K562 (cell line): Measurements from ENCODE around the gene CHST1. TPM values are rescaled to one million over a fixed set of nuclear protein-coding genes. Genes with fewer than 3 reads are reported as not detected.

Source experiments
- ATAC-seq: fragments of 200-7000 bp; cut with Tn5 transposase; 3 replicates; pipeline ENCODE4 v1.9.1; 2020; ENCODE audit warnings: moderate library complexity
- BruUV-seq: library from RNA; stranded (reverse); fragments of 400-500 nt; replicated peaks from 2 replicates; lab custom pipeline; 2021; lab: Mats Ljungman, UMichigan
- CTCF ChIA-PET: fragments of 300-600 bp; formaldehyde crosslinking; extraction: SDS; loops from one replicate; lab custom pipeline; 2021; ENCODE audit warnings: low intra/inter-chr PET ratio; lab: Yijun Ruan, JAX
- POLR2A ChIA-PET: fragments of 300-600, 350-650 bp; sonication (Branson Sonifier 250); formaldehyde crosslinking; extraction: SDS; loops from one replicate; lab custom pipeline; 2021; ENCODE audit warnings: antibody characterized with exemption, inconsistent platforms; lab: Yijun Ruan, JAX
- DNase-seq, 4 experiments: peaks; one replicate each; pipeline versions ENCODE4 v3.0.0 to v3.0.0-alpha.2; 2011 to 2018; ENCODE audit warnings: low spot score in 3 of 4, mixed read lengths in 3 of 4; ENCODE audit errors: extremely low read depth in 1 of 4
- FAIRE-seq: peaks from 2 replicates; lab custom pipeline; 2011; peaks lifted over from hg19 to GRCh38; lab: Jason Lieb, UNC
- H2AFZ ChIP-seq: 2 replicates; pipeline ENCODE4 v1.6.0; 2011; ENCODE audit warnings: low read depth, low read length, control low read depth, inconsistent platforms
- H3K27ac ChIP-seq: fragments of 200-600 bp; 3 replicates; pipeline ENCODE4 v1.8.0; 2011; ENCODE audit warnings: low read depth, mild to moderate bottlenecking, control low read depth, inconsistent platforms, low read length, moderate library complexity, mixed read lengths; ENCODE audit errors: extremely low read depth
- H3K27me3 ChIP-seq, 2 experiments: fragments of 300-600 bp in 1 of 2; 2 replicates in 1 of 2; 3 replicates in 1 of 2; pipeline versions ENCODE4 v1.6.0 to v1.8.0; 2011; ENCODE audit warnings: inconsistent platforms in 2 of 2, low read length in 2 of 2, mild to moderate bottlenecking in 1 of 2, mixed read lengths in 1 of 2, moderate library complexity in 1 of 2; ENCODE audit not compliant: control insufficient read depth in 2 of 2, insufficient read depth in 2 of 2
- H3K36me3 ChIP-seq: fragments of 300-600 bp; 3 replicates; pipeline ENCODE4 v1.8.0; 2011; ENCODE audit warnings: mild to moderate bottlenecking, low read length, inconsistent platforms; ENCODE audit not compliant: control insufficient read depth, insufficient read depth
- H3K4me1 ChIP-seq, 2 experiments: fragments of 200-600 bp in 1 of 2; replicated peaks in 1 of 2; 2 replicates in 1 of 2; 3 replicates in 1 of 2; pipeline versions ENCODE4 v1.5.1 to v1.8.0; 2011; ENCODE audit warnings: inconsistent platforms in 2 of 2, low read length in 2 of 2, mild to moderate bottlenecking in 1 of 2, mixed read lengths in 1 of 2, moderate library complexity in 1 of 2; ENCODE audit not compliant: control insufficient read depth in 2 of 2, insufficient read depth in 2 of 2
- H3K4me2 ChIP-seq: 2 replicates; pipeline ENCODE4 v1.6.1; 2011; ENCODE audit warnings: low read length, control low read depth, inconsistent platforms, mixed read lengths; ENCODE audit not compliant: insufficient read depth
- H3K4me3 ChIP-seq: fragments of 200-600 bp; sonication (generic), shearing (Covaris generic); 2 replicates; pipeline ENCODE4 v1.5.1; 2016; ENCODE audit warnings: control low read depth, inconsistent platforms
- H3K79me2 ChIP-seq: fragments of 200-600 bp; 3 replicates; pipeline ENCODE4 v1.8.0; 2011; ENCODE audit warnings: low read length, inconsistent platforms; ENCODE audit not compliant: control insufficient read depth, insufficient read depth
- H3K9ac ChIP-seq, 2 experiments: 2 replicates each; pipeline versions ENCODE4 v1.6.0 to v1.6.1; 2011; ENCODE audit warnings: low read depth in 2 of 2, low read length in 2 of 2, control low read depth in 1 of 2, inconsistent platforms in 1 of 2, mild to moderate bottlenecking in 1 of 2, mixed read lengths in 1 of 2; ENCODE audit not compliant: insufficient read depth in 1 of 2
- H3K9me1 ChIP-seq: one replicate; pipeline ENCODE4 v1.6.0; 2011; ENCODE audit warnings: inconsistent platforms, mild to moderate bottlenecking, low read length, moderate library complexity; ENCODE audit not compliant: control insufficient read depth, insufficient read depth
- H3K9me3 ChIP-seq: replicated peaks from 2 replicates; pipeline ENCODE4 v1.5.1; 2011; ENCODE audit warnings: low read depth, low read length, inconsistent platforms; ENCODE audit not compliant: control insufficient read depth, insufficient read depth
- H4K20me1 ChIP-seq: replicated peaks from 2 replicates; pipeline ENCODE4 v1.6.1; 2011; ENCODE audit warnings: low read length, inconsistent platforms, mixed read lengths; ENCODE audit not compliant: control insufficient read depth, insufficient read depth
- ATF4 ChIP-seq: fragments of 450-650 bp; formaldehyde crosslinking; IDR thresholded peaks from 2 replicates; pipeline ENCODE4 v1.4.0; 2022; ENCODE audit warnings: mild to moderate bottlenecking, moderate library complexity
- CHD2 ChIP-seq: IDR thresholded peaks from 2 replicates; pipeline ENCODE4 v1.6.1; 2011; ENCODE audit warnings: low read depth, low read length
- ETV1 ChIP-seq: fragments of 450-650 bp; conservative IDR thresholded peaks from 2 replicates; pipeline ENCODE4 v1.6.1; 2016; ENCODE audit warnings: missing genetic modification characterization, control low read depth, low read depth, missing compliant biosample characterization
- FOS ChIP-seq: IDR thresholded peaks from 3 replicates; pipeline ENCODE4 v1.6.1; 2011; ENCODE audit not compliant: insufficient read length; ENCODE audit errors: extremely low read depth
- HLTF ChIP-seq: fragments of 450-650 bp; IDR thresholded peaks from 2 replicates; pipeline ENCODE4 v1.6.1; 2016
- KDM1A ChIP-seq, 2 experiments: fragments of 450-650 bp; IDR thresholded peaks; 2 replicates each; pipeline ENCODE4 v1.6.1; 2016; ENCODE audit warnings: mild to moderate bottlenecking in 2 of 2
- TAF7 ChIP-seq: fragments of 450-650 bp; IDR thresholded peaks from 2 replicates; pipeline ENCODE4 v1.6.1; 2016; ENCODE audit warnings: missing genetic modification characterization, missing compliant biosample characterization
- TFE3 ChIP-seq: fragments of 450-650 bp; formaldehyde crosslinking; IDR thresholded peaks from 2 replicates; pipeline ENCODE4 v1.4.0; 2020; ENCODE audit warnings: mild to moderate bottlenecking, mixed read lengths
- THRB ChIP-seq: fragments of 450-650 bp; formaldehyde crosslinking; conservative IDR thresholded peaks from 2 replicates; pipeline ENCODE4 v1.4.0; 2022; ENCODE audit warnings: mild to moderate bottlenecking, missing genetic modification characterization
- ZBTB17 ChIP-seq: fragments of 450-650 bp; formaldehyde crosslinking; IDR thresholded peaks from 2 replicates; pipeline ENCODE4 v1.4.0; 2020; ENCODE audit warnings: mild to moderate bottlenecking
- ZNF146 ChIP-seq: IDR thresholded peaks from one replicate; pipeline ENCODE4 v1.6.1; 2018; ENCODE audit warnings: missing compliant biosample characterization; ENCODE audit not compliant: unreplicated experiment
- ZNF561 ChIP-seq: fragments of 450-650 bp; formaldehyde crosslinking; conservative IDR thresholded peaks from 2 replicates; pipeline ENCODE4 v1.4.0; 2020; ENCODE audit warnings: mild to moderate bottlenecking, moderate library complexity
- ZNF696 ChIP-seq: fragments of 250-450 bp; sonication (Bioruptor Pico); conservative IDR thresholded peaks from 2 replicates; pipeline ENCODE4 v1.4.0; 2020; ENCODE audit warnings: mild to moderate bottlenecking, moderate library complexity
- ZNF764 ChIP-seq: fragments of 250-450 bp; sonication (Bioruptor Pico); IDR thresholded peaks from 2 replicates; pipeline ENCODE4 v1.4.0; 2020; ENCODE audit warnings: low read depth, mild to moderate bottlenecking, moderate library complexity
- WGBS: fragments of 100-300 bp; shearing (Covaris generic); methylation state at CpG from one replicate; pipeline ENCODE4 v1.1.6; 2016; ENCODE audit warnings: low coverage, mixed read lengths; ENCODE audit not compliant: insufficient coverage; ENCODE audit errors: missing lambda C conversion rate; 5-methylcytosine and 5-hydroxymethylcytosine counted together
- in situ Hi-C: fragments of 300-500 bp; cut with MboI; formaldehyde crosslinking; loops from 4 replicates; pipeline ENCODE4 v1.15.0; 2018; ENCODE audit warnings: inconsistent platforms, mixed read lengths
- intact Hi-C: fragments of 100-400 bp; cut with micrococcal nuclease; formaldehyde crosslinking; loops from 2 replicates; pipeline ENCODE4 v1.14.2; 2022
- polyA plus RNA-seq, 8 experiments: library from polyadenylated mRNA; depleted of rRNA in 4 of 8; stranded (reverse) in 5 of 8; unstranded in 3 of 8; fragments of >200 nt; fragmentation: Nextera tagmentation in 2 of 8; fragmentation: Illumina TruSeq in 1 of 8; extraction: Ambion mirVana in 2 of 8; extraction: Trizol in 1 of 8; gene quantifications; 2 replicates each; pipeline versions ENCODE4 v1.2.1 to v1.2.3, GENCODE V29; 2011 to 2014; ENCODE audit warnings: inconsistent platforms in 1 of 8, missing spikeins in 1 of 8
- total RNA-seq, 7 experiments: library from RNA; depleted of rRNA in 6 of 7; stranded (reverse); fragments of >200 nt in 6 of 7; fragmentation: Illumina TruSeq in 2 of 7; extraction: Trizol in 2 of 7; gene quantifications; 2 replicates each; pipeline versions ENCODE4 v1.2.1 to v1.2.3, GENCODE V29; 2011 to 2021; ENCODE audit warnings: low replicate concordance in 1 of 7

The CHST1 gene
- total and polyA plus RNA-seq, 9 of the 15 experiments (the other 6 are each of a cell fraction or from before 2014, with no cell fraction given), result 0.04 to 0.32 (median 0.18) TPM; not detected in 4

GRCh38 chr11:45648931-45649330 lies 16.5 kb downstream of the CHST1 start:
- FAIRE-seq (no peak), DNase-seq (no peak), ATAC-seq (no peak)
- Histone ChIP-seq H3K4me1 (peaks cover 0 to 20% of the 10 kb centered on the region in 2 experiments; a peak in 3 of 5 replicates), H3K27me3 (peaks cover 0 to 6% of the 10 kb centered on the region in 2 experiments; a peak in 1 of 5 replicates), H4K20me1 (no peaks in the 10 kb centered on the region), H3K4me2 (no peak overlapping the region), H3K9me1 (peaks cover 3% of the 10 kb centered on the region), H3K9ac (no peak overlapping the region), H2AFZ (no peak overlapping the region; the same call in 1 of the 2 replicates), H3K4me3 (no peak overlapping the region), H3K27ac (no peak overlapping the region), H3K9me3 (no peaks in the 10 kb centered on the region), H3K79me2 (no peaks in the 10 kb centered on the region), H3K36me3 (no peaks in the 10 kb centered on the region)
- ChIA-PET POLR2A (no interaction called here), CTCF (no interaction called here)
- TF ChIP-seq ZNF146 (no peak), FOS (no peak)
- in situ Hi-C loops, result no loop called here
- intact Hi-C loops, result no loop called here
- no TSS peak for BruUV-seq
- 10% methylated on average over 8 of the region's 9 CpGs for WGBS

- no peak overlapping the region for H3K4me3 ChIP-seq
- H3K36me3 ChIP-seq, result no peaks in the 10 kb centered on the region
- WGBS, result 0% methylated on average over 1 of the region's 1 CpG
- no peaks in the 10 kb centered on the region for H3K9me3 ChIP-seq
- no peak overlapping the region for H2AFZ ChIP-seq
- peaks cover 0 to 9% of the 10 kb centered on the region in 2 experiments; a peak in 2 of 5 replicates for H3K27me3 ChIP-seq
- DNase-seq (no peak), FAIRE-seq (no peak), ATAC-seq (no peak)
- intact Hi-C loops, result no loop called here
- in situ Hi-C loops, result no loop called here
- no peak overlapping the region for H3K27ac ChIP-seq
- peak overlapping the region in 1 of 2 experiments; percentile 20; a peak in 1 of 4 replicates for H3K9ac ChIP-seq
- no peak overlapping the region for H3K4me2 ChIP-seq
- no peaks in the 10 kb centered on the region for H4K20me1 ChIP-seq
- no peak for TF ChIP-seq CHD2
- no peak for TF ChIP-seq ZNF561 (CRISPR knock-in tag)
- no peak for TF ChIP-seq ZBTB17 (CRISPR knock-in tag)
- TF ChIP-seq KDM1A (IDR thresholded peaks at IDR 0.05), result no peak
- TF ChIP-seq TAF7 (tag), result no peak
- no peak for TF ChIP-seq ETV1 (tag)
- TF ChIP-seq THRB (CRISPR knock-in tag), result no peak
- TF ChIP-seq ZNF764, result no peak
- no peak for TF ChIP-seq ATF4 (CRISPR knock-in tag)
- no peak for TF ChIP-seq ZNF696 (CRISPR knock-in tag)
- no peak for TF ChIP-seq TFE3 (CRISPR knock-in tag)
- TF ChIP-seq HLTF, result no peak
- peaks cover 0 to 20% of the 10 kb centered on the region in 2 experiments; a peak in 3 of 5 replicates for H3K4me1 ChIP-seq
- POLR2A ChIA-PET, result interaction anchor here (0.6 kb wide), 1 partner anchor 579 kb away, joined by 3 read pairs; no protein-coding TSS in a partner anchor
- BruUV-seq, result no TSS peak
- H3K79me2 ChIP-seq, result no peaks in the 10 kb centered on the region
- no peaks in the 10 kb centered on the region for H3K9me1 ChIP-seq
- CTCF ChIA-PET, result no interaction called here
Observed at GRCh38 chr11:45647786-45648185, 17.6 kb downstream of the CHST1 start.
